ENCODE measurements around the gene PEX16. TPM values are rescaled to one million over a fixed set of nuclear protein-coding genes. Genes with fewer than 3 reads are reported as not detected.

PEX16 gene
- total RNA-seq, 1 experiment from 2014 or later = 31.4 TPM

- DNase-seq (ENCODE audit: low spot score) = no peak
These were observed 40.5 kb downstream of the PEX16 start for GRCh38 chr11:45877221-45877620.

GRCh38 chr11:45876401-45876800 is 41.3 kb downstream of the PEX16 start:
- DNase-seq (ENCODE audit: low spot score) = no peak

- peak; percentile 55 for DNase-seq (ENCODE audit: low spot score)
These were observed 44.9 kb downstream of the PEX16 start for GRCh38 chr11:45872651-45873356.

- DNase-seq (ENCODE audit: low spot score) = no peak
These were observed 46.0 kb downstream of the PEX16 start for GRCh38 chr11:45871638-45872037.

- DNase-seq (ENCODE audit: low spot score) = no peak
These were observed 47.0 kb downstream of the PEX16 start for GRCh38 chr11:45870706-45871105.

- no peak for DNase-seq (ENCODE audit: low spot score)
These were observed 48.1 kb downstream of the PEX16 start for GRCh38 chr11:45869551-45869950.

- no peak for DNase-seq (ENCODE audit: low spot score)
These were observed 53.6 kb downstream of the PEX16 start for GRCh38 chr11:45864041-45864440.

- DNase-seq (ENCODE audit: low spot score) = no peak
These were observed 56.7 kb downstream of the PEX16 start for GRCh38 chr11:45860764-45861510.

- no peak for DNase-seq (ENCODE audit: low spot score)
These were observed 57.3 kb downstream of the PEX16 start for GRCh38 chr11:45860348-45860747.

Other genes with a start within 250 kb of the PEX16 start
- 9.5 and 11.2 TPM in 2 replicates for gene SLC35C1, start 112.7 kb downstream of the PEX16 start, total RNA-seq (2014; rRNA removed; shearing (Covaris generic))
- 8.9 and 10.3 TPM in 2 replicates for gene CRY2, start 70.4 kb downstream of the PEX16 start, total RNA-seq (2014; rRNA removed; shearing (Covaris generic))
- gene MAPK8IP1, start 32.2 kb downstream of the PEX16 start, total RNA-seq (2014; rRNA removed; shearing (Covaris generic)) = 10.7 and 11.9 TPM in 2 replicates
- 0.51 TPM in 1 of 2 replicates, not detected in the other for gene FREY1, start 10.6 kb downstream of the PEX16 start, total RNA-seq (2014; rRNA removed; shearing (Covaris generic))
- gene LARGE2, start 4.8 kb upstream of the PEX16 start, total RNA-seq (2014; rRNA removed; shearing (Covaris generic)) = not detected in 2 replicates
- gene PHF21A, start 203.6 kb upstream of the PEX16 start, total RNA-seq (2014; rRNA removed; shearing (Covaris generic)) = 8.0 and 39.9 TPM in 2 replicates

Data from H4 (cell line).